Panc1 (cell line): ENCODE data around the gene CDCP1. TPM values are rescaled to one million over a fixed set of nuclear protein-coding genes. Genes with fewer than 3 reads are reported as not detected.

Source experiments
- ATAC-seq: fragments of 200-7000 bp; cut with Tn5 transposase; 2 replicates; pipeline ENCODE4 v1.9.1; 2020; ENCODE audit warnings: mild to moderate bottlenecking, moderate library complexity
- BruUV-seq: library from RNA; stranded (reverse); fragments of 400-500 nt; replicated peaks from 2 replicates; lab custom pipeline; 2021; lab: Mats Ljungman, UMichigan
- CTCF ChIA-PET: fragments of 300-600 bp; sonication (Branson Sonifier 250); formaldehyde crosslinking; loops from one replicate; lab custom pipeline; 2022; ENCODE audit warnings: antibody characterized with exemption; lab: Charles Lee
- POLR2A ChIA-PET: fragments of 300-600 bp; sonication (Branson Sonifier 250); formaldehyde crosslinking; loops from one replicate; lab custom pipeline; 2022; ENCODE audit warnings: antibody characterized with exemption; lab: Charles Lee
- DNase-seq: peaks from one replicate; pipeline ENCODE4 v3.0.0-alpha.2; 2010; ENCODE audit warnings: low read depth, low spot score
- H3K27ac ChIP-seq: 2 replicates; pipeline ENCODE4 v1.5.1; 2011; ENCODE audit warnings: mild to moderate bottlenecking, low read length, inconsistent platforms
- H3K27me3 ChIP-seq: fragments of 200-500 bp; sonication (Bioruptor generic); 2 replicates; pipeline ENCODE4 v1.6.0; 2014; ENCODE audit warnings: low read length, inconsistent platforms; ENCODE audit not compliant: control insufficient read depth, insufficient read depth
- H3K36me3 ChIP-seq: fragments of 200-500 bp; sonication (Bioruptor generic); 2 replicates; pipeline ENCODE4 v1.5.1; 2014; ENCODE audit warnings: inconsistent platforms, mild to moderate bottlenecking, low read length, moderate library complexity; ENCODE audit not compliant: control insufficient read depth, insufficient read depth
- H3K4me1 ChIP-seq: 2 replicates; pipeline ENCODE4 v1.5.1; 2011; ENCODE audit warnings: inconsistent platforms, mild to moderate bottlenecking, low read length, moderate library complexity; ENCODE audit not compliant: control insufficient read depth, insufficient read depth
- H3K4me3 ChIP-seq, 2 experiments: 2 replicates each; pipeline ENCODE4 v1.5.1; 2011 to 2012; ENCODE audit warnings: low read depth in 2 of 2, low read length in 2 of 2, mild to moderate bottlenecking in 2 of 2, inconsistent platforms in 1 of 2, moderate library complexity in 1 of 2
- H3K9me3 ChIP-seq: fragments of 200-500 bp; sonication (Bioruptor generic); 2 replicates; pipeline ENCODE4 v1.5.1; 2014; ENCODE audit warnings: low read depth, mild to moderate bottlenecking, inconsistent platforms, low read length, moderate library complexity; ENCODE audit not compliant: control insufficient read depth, insufficient read depth
- POLR2AphosphoS5 ChIP-seq: IDR thresholded peaks from 2 replicates; pipeline ENCODE4 v1.6.1; 2012; ENCODE audit warnings: mild to moderate bottlenecking, low read depth, low read length, moderate library complexity
- SIN3A ChIP-seq: IDR thresholded peaks from 2 replicates; pipeline ENCODE4 v1.6.1; 2012; ENCODE audit warnings: low read depth, mild to moderate bottlenecking, low read length, moderate library complexity, borderline replicate concordance; ENCODE audit not compliant: insufficient read depth
- TCF7L2 ChIP-seq: IDR thresholded peaks from 2 replicates; pipeline ENCODE4 v1.6.1; 2011; ENCODE audit warnings: mild to moderate bottlenecking, low read depth, low read length, inconsistent platforms
- in situ Hi-C: cut with HindIII; loops from 2 replicates; pipeline ENCODE4 v1.10.0; 2016; ENCODE audit warnings: low sequenced_read_pairs, low pct_unique_long_range_greater_than_20kb
- intact Hi-C: fragments of 100-400 bp; cut with micrococcal nuclease; formaldehyde crosslinking; loops from one replicate; pipeline ENCODE4 v1.10.0; 2022; ENCODE audit not compliant: unreplicated experiment
- total RNA-seq: library from RNA; stranded (reverse); gene quantifications from one replicate; pipeline ENCODE4 v1.2.1, GENCODE V29; 2021; ENCODE audit not compliant: unreplicated experiment
- TF ChIP-seq, protein P1 (sequence below): fragments of 450-650 bp; IDR thresholded peaks from 2 replicates; pipeline ENCODE4 v1.5.1; 2017; ENCODE audit warnings: mild to moderate bottlenecking
- TF ChIP-seq, protein P2 (sequence below), 2 experiments: IDR thresholded peaks; 2 replicates each; pipeline ENCODE4 v1.6.1; 2011 to 2012; ENCODE audit warnings: low read depth in 2 of 2, control low read depth in 1 of 2, low read length in 1 of 2, mild to moderate bottlenecking in 1 of 2, moderate library complexity in 1 of 2; ENCODE audit not compliant: insufficient read depth in 1 of 2

CDCP1 gene
- total RNA-seq, 1 experiment from 2014 or later, result 47.8 TPM

DNA sequence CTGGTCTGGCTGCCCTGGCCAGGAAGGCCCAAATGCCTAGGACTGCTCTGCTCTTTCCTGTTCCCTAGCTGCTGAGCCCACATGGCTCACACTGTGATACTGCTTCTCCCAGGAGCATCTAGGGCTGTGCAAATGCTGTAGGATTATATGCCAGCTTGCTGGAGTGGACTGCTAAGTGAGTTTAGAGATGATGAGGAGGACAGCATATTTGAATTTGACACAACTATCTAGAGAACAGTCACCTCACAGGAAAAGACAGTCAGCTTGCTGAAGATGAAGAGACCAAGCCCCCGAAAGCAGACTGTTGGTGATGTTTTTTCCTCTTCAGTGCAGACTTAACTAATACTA lies 80.8 kb downstream of the CDCP1 start:
- CTCF ChIA-PET, result no interaction called here
- H3K27me3 ChIP-seq, result no peaks in the 10 kb centered on the region
- no peaks in the 10 kb centered on the region for H3K36me3 ChIP-seq
- no peak overlapping the region for H3K27ac ChIP-seq
- POLR2A ChIA-PET, result interaction anchor here (0.5 kb wide), 1 partner anchor 69 kb away, joined by 9 read pairs; no protein-coding TSS in a partner anchor
- BruUV-seq, result no TSS peak
- TF ChIP-seq POLR2AphosphoS5 (no peak), TCF7L2 (no peak), SIN3A (no peak)
- TF ChIP-seq, protein P1, sequence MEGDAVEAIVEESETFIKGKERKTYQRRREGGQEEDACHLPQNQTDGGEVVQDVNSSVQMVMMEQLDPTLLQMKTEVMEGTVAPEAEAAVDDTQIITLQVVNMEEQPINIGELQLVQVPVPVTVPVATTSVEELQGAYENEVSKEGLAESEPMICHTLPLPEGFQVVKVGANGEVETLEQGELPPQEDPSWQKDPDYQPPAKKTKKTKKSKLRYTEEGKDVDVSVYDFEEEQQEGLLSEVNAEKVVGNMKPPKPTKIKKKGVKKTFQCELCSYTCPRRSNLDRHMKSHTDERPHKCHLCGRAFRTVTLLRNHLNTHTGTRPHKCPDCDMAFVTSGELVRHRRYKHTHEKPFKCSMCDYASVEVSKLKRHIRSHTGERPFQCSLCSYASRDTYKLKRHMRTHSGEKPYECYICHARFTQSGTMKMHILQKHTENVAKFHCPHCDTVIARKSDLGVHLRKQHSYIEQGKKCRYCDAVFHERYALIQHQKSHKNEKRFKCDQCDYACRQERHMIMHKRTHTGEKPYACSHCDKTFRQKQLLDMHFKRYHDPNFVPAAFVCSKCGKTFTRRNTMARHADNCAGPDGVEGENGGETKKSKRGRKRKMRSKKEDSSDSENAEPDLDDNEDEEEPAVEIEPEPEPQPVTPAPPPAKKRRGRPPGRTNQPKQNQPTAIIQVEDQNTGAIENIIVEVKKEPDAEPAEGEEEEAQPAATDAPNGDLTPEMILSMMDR, result no peak
- TF ChIP-seq, protein P2, sequence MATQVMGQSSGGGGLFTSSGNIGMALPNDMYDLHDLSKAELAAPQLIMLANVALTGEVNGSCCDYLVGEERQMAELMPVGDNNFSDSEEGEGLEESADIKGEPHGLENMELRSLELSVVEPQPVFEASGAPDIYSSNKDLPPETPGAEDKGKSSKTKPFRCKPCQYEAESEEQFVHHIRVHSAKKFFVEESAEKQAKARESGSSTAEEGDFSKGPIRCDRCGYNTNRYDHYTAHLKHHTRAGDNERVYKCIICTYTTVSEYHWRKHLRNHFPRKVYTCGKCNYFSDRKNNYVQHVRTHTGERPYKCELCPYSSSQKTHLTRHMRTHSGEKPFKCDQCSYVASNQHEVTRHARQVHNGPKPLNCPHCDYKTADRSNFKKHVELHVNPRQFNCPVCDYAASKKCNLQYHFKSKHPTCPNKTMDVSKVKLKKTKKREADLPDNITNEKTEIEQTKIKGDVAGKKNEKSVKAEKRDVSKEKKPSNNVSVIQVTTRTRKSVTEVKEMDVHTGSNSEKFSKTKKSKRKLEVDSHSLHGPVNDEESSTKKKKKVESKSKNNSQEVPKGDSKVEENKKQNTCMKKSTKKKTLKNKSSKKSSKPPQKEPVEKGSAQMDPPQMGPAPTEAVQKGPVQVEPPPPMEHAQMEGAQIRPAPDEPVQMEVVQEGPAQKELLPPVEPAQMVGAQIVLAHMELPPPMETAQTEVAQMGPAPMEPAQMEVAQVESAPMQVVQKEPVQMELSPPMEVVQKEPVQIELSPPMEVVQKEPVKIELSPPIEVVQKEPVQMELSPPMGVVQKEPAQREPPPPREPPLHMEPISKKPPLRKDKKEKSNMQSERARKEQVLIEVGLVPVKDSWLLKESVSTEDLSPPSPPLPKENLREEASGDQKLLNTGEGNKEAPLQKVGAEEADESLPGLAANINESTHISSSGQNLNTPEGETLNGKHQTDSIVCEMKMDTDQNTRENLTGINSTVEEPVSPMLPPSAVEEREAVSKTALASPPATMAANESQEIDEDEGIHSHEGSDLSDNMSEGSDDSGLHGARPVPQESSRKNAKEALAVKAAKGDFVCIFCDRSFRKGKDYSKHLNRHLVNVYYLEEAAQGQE (IDR thresholded peaks at IDR 0.05; ENCODE audit: insufficient read depth in 1 of 2, low read depth in 2 of 2, low read length in 1 of 2), result no peak
- no peaks in the 10 kb centered on the region; the same call in 1 of the 2 replicates for H3K4me1 ChIP-seq
- DNase-seq, result no peak
- 0 out of 2 replicates have a peak, but pooled peaks have one; percentile 23 for ATAC-seq
- intact Hi-C loops (no loop called here), in situ Hi-C loops (no loop called here)
- H3K9me3 ChIP-seq, result no peaks in the 10 kb centered on the region
- H3K4me3 ChIP-seq, result no peak overlapping the region

DNA sequence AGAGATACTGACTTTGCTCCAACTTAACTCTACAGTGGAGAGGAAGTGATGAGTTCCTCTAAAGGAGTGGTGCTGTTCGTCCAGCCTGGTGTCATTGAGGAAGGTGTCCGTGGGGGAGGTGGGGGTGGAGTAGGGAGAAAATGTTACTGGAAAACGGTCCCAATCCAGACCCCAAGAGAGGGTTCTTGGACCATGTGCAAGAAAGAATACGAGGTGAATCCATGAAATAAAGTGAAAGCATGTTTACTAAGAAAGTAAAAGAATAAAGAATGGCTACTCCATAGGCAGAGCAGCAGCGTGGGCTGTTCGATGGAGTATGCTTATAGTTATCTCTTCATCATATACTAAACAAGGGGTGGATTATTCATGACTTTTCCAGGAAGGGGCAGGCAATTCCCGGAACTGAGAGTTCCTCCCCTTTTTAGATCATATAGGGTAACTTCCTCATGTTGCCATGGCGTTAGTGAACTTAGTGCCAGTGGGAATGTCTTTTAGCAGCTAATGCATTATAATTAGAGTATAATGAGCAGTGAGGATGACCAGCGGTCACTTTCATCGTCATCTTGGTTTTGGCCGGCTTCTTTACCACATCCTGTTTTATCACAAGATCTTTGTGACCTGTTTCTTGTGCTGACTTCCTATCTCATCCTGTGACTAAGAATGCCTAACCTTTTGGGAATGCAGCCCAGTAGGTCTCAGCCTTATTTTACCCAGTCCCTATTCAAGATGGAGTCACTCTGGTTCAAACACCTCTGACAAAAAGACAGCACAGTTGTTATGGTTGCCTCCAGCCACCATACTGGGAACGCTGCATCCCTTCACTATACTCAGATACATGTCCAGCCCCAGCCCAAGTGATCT lies 81.4 kb downstream of the CDCP1 start:
- in situ Hi-C loops (no loop called here), intact Hi-C loops (no loop called here)
- ATAC-seq, result peak; percentile 77; the same call in 1 of the 2 replicates
- H3K36me3 ChIP-seq, result no peaks in the 10 kb centered on the region
- ChIA-PET CTCF (interaction anchor here (0.7 to 0.8 kb wide), 2 partner anchors 30 to 84 kb away, joined by 3 to 4 read pairs; no protein-coding TSS in a partner anchor), POLR2A (no interaction called here)
- no peak overlapping the region for H3K4me3 ChIP-seq
- H3K9me3 ChIP-seq, result no peaks in the 10 kb centered on the region
- no peaks in the 10 kb centered on the region; the same call in 1 of the 2 replicates for H3K4me1 ChIP-seq
- H3K27ac ChIP-seq, result no peak overlapping the region
- DNase-seq, result no peak
- TF ChIP-seq POLR2AphosphoS5 (no peak), TCF7L2 (no peak), SIN3A (no peak)
- TF ChIP-seq, protein P1, result no peak
- TF ChIP-seq, protein P2 (IDR thresholded peaks at IDR 0.05; ENCODE audit: insufficient read depth in 1 of 2, low read depth in 2 of 2, low read length in 1 of 2), result no peak
- H3K27me3 ChIP-seq, result no peaks in the 10 kb centered on the region
- no TSS peak for BruUV-seq
